ENCODE data around the gene APBA1. TPM values are rescaled to one million over a fixed set of nuclear protein-coding genes. Genes with fewer than 3 reads are reported as not detected.

The APBA1 gene
- total and polyA plus RNA-seq, 9 of the 15 experiments (the other 6 are each of a cell fraction or from before 2014, with no cell fraction given): 0.01 to 0.02 TPM; not detected in 7

GRCh38 chr9:69427286-69427685 lies 244.9 kb downstream of the APBA1 start:
- Histone ChIP-seq H4K20me1 (replicated peaks; ENCODE audit: control insufficient read depth, insufficient read depth, low read length) (no peaks in the 10 kb centered on the region), H3K27me3 (ENCODE audit: control insufficient read depth in 2 of 2, insufficient read depth in 2 of 2, low read length in 2 of 2) (peaks cover 2 to 22% of the 10 kb centered on the region in 2 experiments; a peak in 2 of 5 replicates), H3K9ac (ENCODE audit: insufficient read depth in 1 of 2, low read depth in 2 of 2, low read length in 2 of 2) (no peak overlapping the region), H3K79me2 (ENCODE audit: control insufficient read depth, insufficient read depth, low read length) (no peaks in the 10 kb centered on the region), H3K4me1 (replicated peaks in 1 of 2; ENCODE audit: control insufficient read depth in 2 of 2, insufficient read depth in 2 of 2, low read length in 2 of 2) (no peaks in the 10 kb centered on the region), H3K27ac (ENCODE audit: extremely low read depth, low read depth, low read length) (no peak overlapping the region), H2AFZ (ENCODE audit: low read depth, low read length) (no peak overlapping the region), H3K36me3 (ENCODE audit: control insufficient read depth, insufficient read depth, low read length) (no peaks in the 10 kb centered on the region), H3K4me3 (no peak overlapping the region), H3K9me3 (replicated peaks; ENCODE audit: control insufficient read depth, insufficient read depth, low read depth, low read length) (no peaks in the 10 kb centered on the region), H3K4me2 (ENCODE audit: insufficient read depth, low read length) (no peak overlapping the region), H3K9me1 (ENCODE audit: control insufficient read depth, insufficient read depth, low read length) (no peaks in the 10 kb centered on the region)
- ATAC-seq: no peak
- WGBS (ENCODE audit: insufficient coverage, low coverage, missing lambda C conversion rate): 6% methylated on average over 2 of the region's 4 CpGs
- ChIA-PET POLR2A (no interaction called here), CTCF (ENCODE audit: low intra/inter-chr PET ratio) (no interaction called here)
- intact Hi-C loops (cut with micrococcal nuclease) (no loop called here), in situ Hi-C loops (cut with MboI) (loop anchor here (10.0 to 25.0 kb wide), 2 partner anchors 508 to 685 kb away; no protein-coding TSS in a partner anchor)
- no peak for DNase-seq (ENCODE audit: extremely low read depth in 1 of 4, low spot score in 3 of 4)
- no peak for FAIRE-seq
- no TSS peak for BruUV-seq (replicated peaks)
- TF ChIP-seq TBL1XR1 (IDR thresholded peaks at IDR 0.05; ENCODE audit: low read length in 2 of 2) (no peak), ZBTB33 (CRISPR knock-in tag; IDR thresholded peaks at IDR 0.05) (no peak), REST (IDR thresholded peaks at IDR 0.05; ENCODE audit: borderline replicate concordance) (no peak), REST (CRISPR knock-in tag; IDR thresholded peaks at IDR 0.05; ENCODE audit: low read depth) (no peak), POLR2A (conservative IDR thresholded peaks at IDR 0.05) (no peak), PML (IDR thresholded peaks at IDR 0.05; ENCODE audit: low read length) (no peak), CGGBP1 (CRISPR knock-in tag; IDR thresholded peaks at IDR 0.05) (no peak), ZNF592 (IDR thresholded peaks at IDR 0.05) (no peak), HEY1 (CRISPR knock-in tag; IDR thresholded peaks at IDR 0.05; ENCODE audit: borderline replicate concordance) (no peak)
